ENCODE results near the gene MAST4.

The MAST4 gene

DNA sequence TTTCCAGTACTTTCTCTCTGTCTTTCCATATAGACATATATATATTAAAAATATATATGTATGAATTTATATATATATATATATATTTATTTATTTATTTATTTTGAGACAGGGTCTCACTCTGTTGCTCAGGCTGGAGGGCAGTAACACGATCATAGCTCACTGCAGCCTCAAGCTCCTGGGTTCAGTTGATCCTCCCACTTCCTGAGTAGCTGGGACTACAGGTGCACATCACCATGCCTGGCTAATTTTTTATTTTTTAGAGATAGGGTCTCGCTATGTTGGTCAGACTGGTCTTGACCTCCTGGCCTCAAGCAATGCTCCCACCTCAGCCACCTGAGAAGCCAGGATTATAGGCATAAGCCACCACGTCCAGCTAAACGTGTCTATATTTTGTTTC, 390.3 kb downstream of the MAST4 start:
- no peak for DNase-seq (ENCODE audit: low read depth in 2 of 2, low spot score in 1 of 2)

DNA sequence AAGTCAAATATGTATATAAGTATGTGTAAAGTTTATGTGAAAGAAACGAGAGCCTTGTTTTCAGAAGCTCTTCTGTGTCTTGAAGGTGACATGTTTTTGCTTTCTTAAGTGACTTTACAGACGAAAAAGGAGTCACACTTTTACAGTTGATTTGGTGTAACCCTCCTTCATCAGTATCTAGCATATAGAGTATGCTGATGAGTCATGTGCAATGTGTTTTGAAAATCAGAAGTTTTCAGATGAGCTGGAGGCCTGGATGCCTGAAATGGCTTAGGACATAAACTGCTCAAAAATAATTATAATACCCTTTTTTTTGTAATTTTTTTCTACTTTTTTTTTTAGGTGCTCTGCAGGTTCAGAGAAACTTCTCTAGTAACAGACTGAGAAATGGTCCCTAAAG, 390.9 kb downstream of the MAST4 start:
- no peak for DNase-seq (ENCODE audit: low read depth in 2 of 2, low spot score in 1 of 2)

- DNase-seq (ENCODE audit: low read depth in 2 of 2, low spot score in 1 of 2), result no peak
Measured at GRCh38 chr5:66987540-66987939, 391.3 kb downstream of the MAST4 start.

DNA sequence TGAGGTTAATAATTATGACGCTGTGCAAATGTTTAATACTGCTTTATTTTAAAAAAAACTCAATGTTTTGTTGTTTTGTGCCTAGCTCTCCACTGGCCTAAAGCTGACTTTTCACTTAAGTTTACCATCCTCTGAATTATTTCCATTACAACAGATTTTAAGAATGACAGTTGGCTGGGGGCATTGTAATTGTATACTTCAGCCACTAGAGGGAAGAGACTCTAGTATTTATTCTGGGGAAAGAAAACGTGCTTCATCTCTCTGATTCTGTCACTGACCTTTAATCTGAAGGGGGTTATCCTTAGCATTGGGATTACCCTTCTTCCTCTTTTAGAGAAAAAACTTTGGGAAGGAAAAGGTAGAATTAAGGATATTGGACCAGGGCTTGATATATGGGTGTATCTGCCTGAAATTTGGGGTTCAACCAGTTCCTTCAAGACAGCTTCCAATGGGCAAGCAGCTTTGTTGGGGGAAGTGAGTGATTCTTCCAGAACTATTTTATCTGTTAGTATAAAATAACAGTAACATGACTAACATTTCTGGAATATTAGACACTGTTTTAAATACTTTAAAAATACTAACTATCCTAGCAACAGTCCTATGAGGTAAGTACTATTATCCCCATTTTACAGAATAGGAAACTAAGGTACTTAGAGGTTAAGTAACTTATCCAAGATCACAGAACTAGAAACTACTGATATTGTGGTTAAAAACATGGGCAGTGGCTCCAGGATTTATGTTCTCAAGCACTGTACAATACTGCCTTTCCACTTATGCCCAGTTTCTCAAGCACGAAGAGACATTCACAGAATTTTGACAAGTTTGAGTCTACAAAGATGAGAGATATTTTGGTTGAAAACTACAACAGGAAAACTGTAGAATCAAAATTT, 392.0 kb downstream of the MAST4 start:
- no peak for DNase-seq (ENCODE audit: low read depth in 2 of 2, low spot score in 1 of 2)

DNA sequence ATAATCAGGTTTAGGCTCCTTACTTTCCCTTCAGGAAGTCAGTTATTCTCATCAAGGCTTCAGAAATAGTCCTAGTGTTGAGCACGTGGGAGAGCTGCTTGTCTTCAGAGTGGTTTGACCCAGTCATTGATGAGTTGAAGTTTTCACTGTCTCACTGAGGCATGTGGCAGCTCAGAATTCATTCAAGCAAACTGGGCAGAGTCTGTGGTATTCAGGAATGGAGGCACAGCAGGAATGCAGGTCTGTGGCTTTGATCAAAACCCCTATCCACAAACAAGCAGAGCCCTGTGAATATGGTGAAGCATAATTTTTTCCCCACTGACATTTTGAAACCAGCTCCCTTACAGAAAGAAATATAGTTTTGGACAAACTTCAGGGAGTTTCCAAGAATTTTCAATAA, 393.1 kb downstream of the MAST4 start:
- DNase-seq (ENCODE audit: low read depth in 2 of 2, low spot score in 1 of 2), result no peak

GRCh38 chr5:66989781-66990180, 393.6 kb downstream of the MAST4 start:
- DNase-seq (ENCODE audit: low read depth in 2 of 2, low spot score in 1 of 2), result no peak

GRCh38 chr5:66991746-66992145, 395.6 kb downstream of the MAST4 start:
- DNase-seq (ENCODE audit: low read depth in 2 of 2, low spot score in 1 of 2), result no peak

- no peak for DNase-seq (ENCODE audit: low read depth in 2 of 2, low spot score in 1 of 2)
Measured at GRCh38 chr5:66992547-66992946, 396.4 kb downstream of the MAST4 start.

- no peak for DNase-seq (ENCODE audit: low read depth in 2 of 2, low spot score in 1 of 2)
Measured at GRCh38 chr5:66993448-66993847, 397.3 kb downstream of the MAST4 start.

DNA sequence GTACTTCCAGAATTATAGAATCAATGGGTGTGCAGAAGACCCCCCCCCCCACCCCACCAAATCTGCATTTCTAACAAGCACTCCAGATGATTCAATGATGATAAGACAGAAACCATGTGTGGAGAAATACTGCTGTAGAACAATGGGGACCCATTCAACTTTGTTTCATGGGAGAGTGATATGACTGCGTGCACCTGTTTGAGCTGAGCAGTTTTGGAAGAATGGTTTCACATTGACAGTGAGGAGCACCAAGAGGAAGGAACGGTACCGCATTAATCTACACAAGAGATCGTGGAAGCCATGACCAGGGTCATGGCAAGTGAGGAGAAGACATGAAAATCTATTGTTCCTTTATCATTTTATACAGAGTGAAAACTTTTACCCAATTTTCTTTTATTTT, 397.7 kb downstream of the MAST4 start:
- no peak for DNase-seq (ENCODE audit: low read depth in 2 of 2, low spot score in 1 of 2)

- DNase-seq (ENCODE audit: low read depth in 2 of 2, low spot score in 1 of 2), result no peak
Measured at GRCh38 chr5:66994790-66995189, 398.6 kb downstream of the MAST4 start.

DNA sequence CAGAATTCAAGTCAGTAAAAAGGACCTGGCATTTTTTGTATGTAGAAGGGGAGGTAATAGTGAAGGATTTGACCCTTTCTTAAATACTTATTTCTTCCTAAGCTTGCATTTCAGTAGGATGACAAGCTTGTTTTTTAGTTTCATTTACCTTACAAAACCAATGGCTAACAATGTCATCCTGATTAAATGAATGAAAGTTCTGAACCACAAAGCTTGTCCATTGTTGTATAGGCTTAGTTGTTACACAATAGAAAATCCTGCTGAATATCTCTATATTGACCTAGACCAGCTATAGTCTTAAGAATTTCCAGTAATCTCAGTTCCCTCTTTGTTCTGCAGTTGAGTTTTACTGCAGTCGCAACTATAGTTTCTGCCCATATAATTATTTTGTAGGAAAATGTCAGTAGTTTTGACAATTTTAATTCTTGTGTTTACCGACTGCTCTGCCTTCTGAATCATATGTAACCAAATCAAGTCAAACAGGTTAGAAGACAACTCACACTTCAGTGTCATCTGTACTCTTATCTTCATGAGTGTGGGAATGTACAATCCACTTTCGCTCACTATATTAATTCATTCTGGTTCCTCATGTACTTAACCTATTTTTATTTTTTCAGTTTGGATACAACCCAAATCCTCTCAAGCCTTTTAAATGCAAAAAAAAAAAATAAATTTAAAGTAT, 404.7 kb downstream of the MAST4 start:
- DNase-seq (ENCODE audit: low read depth in 2 of 2, low spot score in 1 of 2), result no peak

GRCh38 chr5:67002832-67003684, 406.9 kb downstream of the MAST4 start:
- no peak for DNase-seq (ENCODE audit: low read depth in 2 of 2, low spot score in 1 of 2)

- no peak for DNase-seq (ENCODE audit: low read depth in 2 of 2, low spot score in 1 of 2)
Measured at GRCh38 chr5:67003685-67003934, 407.4 kb downstream of the MAST4 start.

DNA sequence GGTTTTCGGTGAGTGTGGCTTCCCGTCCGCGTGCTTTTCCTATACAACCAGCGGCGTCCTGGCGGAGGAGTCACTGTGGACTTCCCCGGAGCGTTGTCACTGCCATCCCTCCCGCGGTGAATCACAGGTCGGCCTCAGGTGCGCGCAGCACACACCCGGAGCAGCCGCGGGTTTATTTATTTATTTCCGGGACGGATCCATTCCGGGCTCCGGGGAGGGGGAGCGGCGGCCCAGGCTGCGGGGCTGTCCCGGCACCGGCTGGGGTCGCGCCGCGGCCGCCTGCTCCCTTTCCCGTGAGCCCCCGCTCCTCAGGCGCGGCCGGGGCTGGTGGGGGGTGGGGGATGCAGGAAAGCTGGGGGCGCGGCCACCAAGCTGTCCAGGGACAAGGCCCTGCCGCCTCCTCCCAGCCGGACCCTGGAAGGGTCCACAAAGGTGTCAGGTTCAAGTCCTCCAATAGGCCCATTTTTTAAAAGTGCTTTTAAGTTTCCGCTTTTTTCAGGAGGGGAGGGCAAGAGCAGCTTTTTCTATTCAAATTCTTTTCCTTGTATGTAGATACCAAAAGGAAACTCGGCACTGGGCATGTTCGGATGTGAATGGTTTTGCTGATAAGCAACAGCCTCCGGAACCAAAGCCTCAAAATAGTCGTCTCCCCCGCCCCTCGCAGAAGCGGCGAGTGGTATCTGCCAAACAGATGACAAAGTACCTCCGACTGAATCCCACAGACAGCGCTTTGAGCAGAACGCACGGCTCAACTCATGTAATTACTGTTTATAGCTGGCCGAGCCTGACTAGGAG, 407.9 kb downstream of the MAST4 start:
- peak; percentile 60 to 77 for DNase-seq (ENCODE audit: low read depth in 2 of 2, low spot score in 1 of 2)

- DNase-seq (ENCODE audit: low read depth in 2 of 2, low spot score in 1 of 2), result no peak
Measured at GRCh38 chr5:67004730-67005350, 408.6 kb downstream of the MAST4 start.

DNA sequence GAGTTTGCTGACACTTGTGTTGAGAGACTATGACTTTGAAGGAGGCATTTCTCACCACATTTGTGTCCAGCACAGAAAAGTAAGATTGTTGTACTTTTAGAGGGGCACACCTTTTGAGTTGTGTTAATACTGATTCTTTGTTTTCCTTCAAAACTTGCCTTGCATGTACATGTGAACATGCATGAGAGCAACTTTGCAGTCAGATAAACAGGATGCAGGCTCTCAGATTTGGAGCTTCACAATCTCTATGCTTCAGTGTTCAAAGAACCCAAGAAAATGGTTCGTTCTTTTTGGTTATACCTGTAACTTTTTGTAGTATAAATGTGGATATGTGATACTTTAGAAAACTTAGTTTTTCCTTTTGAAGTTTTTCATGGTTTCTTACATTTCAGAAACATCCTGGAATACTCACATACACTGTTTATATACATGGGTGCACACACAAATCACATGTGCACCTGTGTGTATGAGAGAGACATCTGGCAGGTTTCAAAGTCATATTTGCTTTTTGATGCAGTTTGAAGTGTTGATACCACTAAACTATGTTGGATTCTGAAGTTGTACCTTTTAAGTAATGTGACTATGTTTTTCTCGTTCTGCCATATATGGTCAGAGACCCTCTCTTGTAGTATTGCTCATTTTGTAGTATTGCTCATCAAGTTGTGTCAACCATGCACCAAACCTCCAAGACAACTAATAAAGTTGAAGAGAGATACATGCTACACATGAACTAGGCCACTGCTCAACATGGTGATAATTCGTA, 409.7 kb downstream of the MAST4 start:
- DNase-seq (ENCODE audit: low read depth in 2 of 2, low spot score in 1 of 2), result no peak

DNA sequence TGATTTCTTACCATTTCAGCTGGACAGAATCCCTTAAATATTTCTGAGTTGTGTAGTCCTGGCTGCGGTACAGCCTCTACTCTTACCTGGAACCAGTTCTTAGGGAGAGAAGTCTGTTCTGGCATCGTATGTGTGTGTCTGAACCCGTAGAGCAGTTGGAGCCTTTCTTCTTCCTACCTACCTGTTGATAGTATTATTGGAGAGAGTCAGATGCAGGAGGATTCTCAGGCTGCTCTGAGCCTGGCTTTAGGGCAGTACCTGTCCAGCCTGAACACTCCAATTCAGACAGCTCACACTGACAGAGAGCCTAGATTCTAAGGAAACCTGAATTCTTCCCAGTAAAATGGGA, 410.3 kb downstream of the MAST4 start:
- DNase-seq (ENCODE audit: low read depth in 2 of 2, low spot score in 1 of 2), result no peak

DNA sequence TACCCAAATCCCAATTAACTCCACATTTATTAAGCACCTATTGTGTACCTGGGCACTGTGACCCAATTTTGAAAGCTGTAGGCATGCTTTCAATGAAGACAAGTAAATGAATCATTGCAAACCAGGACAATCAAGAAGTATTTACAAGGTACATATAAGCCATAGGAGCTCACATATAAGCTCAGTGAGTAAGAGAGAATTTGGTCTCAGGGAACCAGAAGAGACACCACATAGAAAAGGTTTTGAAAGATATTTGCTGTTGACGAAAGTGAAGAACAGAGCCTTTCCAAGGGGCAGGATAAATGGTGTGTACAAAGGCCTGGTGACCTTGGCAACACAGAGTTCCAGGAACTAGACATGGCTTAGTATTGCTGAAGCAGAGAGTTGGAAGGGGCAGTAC, 412.8 kb downstream of the MAST4 start:
- DNase-seq (ENCODE audit: low read depth in 2 of 2, low spot score in 1 of 2), result no peak
